WI38 (cell line): ENCODE results near the gene MROH7.
"Not testable (repeated sequence)": the region's sequence is repeated elsewhere in the genome, so short reads cannot be mapped to it uniquely, and the experiment has no call there.

ENCODE experiments used
- H3K4me3 ChIP-seq: 2 replicates; pipeline ENCODE4 v1.5.1; 2011; ENCODE audit warnings: low read depth, mild to moderate bottlenecking, control low read depth, low read length
- TF ChIP-seq, protein P1 (sequence below): IDR thresholded peaks from 2 replicates; pipeline ENCODE4 v1.5.1; 2012; ENCODE audit warnings: low read depth, mild to moderate bottlenecking, control low read depth, low read length

Gene MROH7

DNA sequence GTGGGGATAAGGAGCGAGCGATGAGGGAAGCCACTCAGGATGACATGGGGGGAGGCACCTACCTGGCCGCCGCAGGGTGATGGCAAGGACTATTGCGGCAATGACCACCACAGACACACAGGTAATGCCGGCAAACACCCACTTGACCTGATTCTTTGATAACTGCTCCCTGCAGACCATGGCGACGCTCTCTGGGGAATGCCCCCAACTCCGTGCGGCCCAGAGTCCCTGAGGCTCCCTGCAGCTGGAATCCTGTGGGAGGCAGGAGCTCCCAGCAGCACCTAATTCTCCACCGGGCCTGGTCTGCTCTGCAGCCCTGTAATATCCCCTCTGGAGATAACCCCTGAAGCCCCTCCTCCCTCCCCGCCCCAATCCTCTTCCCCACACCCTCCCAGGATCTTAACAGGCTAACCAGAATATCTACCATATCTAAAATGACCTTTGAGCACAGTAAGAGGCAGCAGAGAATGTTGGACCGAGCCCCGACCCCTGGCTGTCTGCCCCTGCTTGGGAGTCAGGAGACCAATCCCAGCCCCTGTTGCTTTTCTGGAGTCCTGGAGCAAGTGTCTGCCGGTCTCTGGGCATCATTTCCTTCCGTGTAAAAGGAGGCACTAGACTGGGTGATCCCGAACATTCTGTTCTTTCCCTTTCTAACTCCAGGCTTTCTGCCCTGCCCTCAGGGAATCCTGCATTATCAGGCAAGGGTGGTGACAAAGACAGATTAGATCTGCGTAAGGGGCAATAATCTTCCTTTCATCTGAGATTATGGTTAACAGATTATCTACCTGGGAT lies 18.2 kb upstream of the MROH7 start, which contains the start of gene FAM151A:
FAM151A (minus strand) TSS at position 310 of the 792 bp plus-strand sequence; CDS start at position 180, 130 bp downstream.
- TF ChIP-seq, protein P1, sequence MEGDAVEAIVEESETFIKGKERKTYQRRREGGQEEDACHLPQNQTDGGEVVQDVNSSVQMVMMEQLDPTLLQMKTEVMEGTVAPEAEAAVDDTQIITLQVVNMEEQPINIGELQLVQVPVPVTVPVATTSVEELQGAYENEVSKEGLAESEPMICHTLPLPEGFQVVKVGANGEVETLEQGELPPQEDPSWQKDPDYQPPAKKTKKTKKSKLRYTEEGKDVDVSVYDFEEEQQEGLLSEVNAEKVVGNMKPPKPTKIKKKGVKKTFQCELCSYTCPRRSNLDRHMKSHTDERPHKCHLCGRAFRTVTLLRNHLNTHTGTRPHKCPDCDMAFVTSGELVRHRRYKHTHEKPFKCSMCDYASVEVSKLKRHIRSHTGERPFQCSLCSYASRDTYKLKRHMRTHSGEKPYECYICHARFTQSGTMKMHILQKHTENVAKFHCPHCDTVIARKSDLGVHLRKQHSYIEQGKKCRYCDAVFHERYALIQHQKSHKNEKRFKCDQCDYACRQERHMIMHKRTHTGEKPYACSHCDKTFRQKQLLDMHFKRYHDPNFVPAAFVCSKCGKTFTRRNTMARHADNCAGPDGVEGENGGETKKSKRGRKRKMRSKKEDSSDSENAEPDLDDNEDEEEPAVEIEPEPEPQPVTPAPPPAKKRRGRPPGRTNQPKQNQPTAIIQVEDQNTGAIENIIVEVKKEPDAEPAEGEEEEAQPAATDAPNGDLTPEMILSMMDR, result no peak
- no peak within 1 kb of the TSS for H3K4me3 ChIP-seq

DNA sequence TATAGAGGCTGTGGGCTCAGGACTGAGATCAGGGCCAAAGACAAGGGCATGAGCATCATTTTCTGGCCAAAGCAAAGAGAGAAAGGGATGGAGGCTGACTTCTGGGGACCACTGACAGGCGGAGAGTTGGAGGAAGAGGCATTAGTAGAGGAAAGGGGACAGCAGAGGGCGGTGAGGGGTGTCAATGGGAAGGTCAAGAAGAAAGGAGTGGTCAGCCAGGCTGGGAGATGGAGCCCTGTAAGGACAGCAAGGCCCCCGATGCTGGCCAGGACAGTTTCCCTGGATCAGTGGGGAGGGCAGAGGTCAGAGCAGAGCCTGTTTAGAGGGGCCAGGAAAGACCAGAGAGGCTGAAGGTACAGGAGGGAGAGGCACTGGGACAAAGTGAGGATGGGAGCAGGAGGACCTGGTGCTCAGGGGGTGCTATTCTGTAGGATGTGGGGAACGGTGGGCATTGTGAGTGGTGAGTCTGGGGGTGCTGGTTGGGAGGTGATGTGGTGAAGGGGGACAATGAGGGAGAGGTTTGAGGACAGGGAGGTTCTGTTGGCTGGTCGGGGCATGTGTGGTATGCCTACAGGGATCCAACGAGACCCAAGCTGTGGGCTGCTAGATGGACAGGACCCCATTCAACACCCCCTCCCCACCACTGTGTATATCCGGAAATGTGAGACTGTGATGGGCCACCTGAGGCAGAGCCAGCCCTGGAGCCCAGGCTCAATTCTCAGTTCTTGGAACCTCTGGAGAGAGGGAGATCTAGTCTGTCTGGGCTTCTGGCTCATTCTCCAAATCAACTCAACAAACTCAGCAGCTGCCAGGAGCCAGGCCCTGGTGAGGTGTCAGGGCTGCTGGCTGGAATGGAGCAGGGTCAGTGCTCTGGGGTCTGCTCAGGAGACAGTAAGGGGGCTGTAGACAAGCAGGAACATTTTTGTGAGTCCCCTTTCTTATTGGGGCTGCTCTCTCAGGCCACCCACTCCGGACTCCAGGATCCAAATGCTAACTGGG lies 16.8 kb upstream of the MROH7 start:
- TF ChIP-seq, protein P1, result no peak

DNA sequence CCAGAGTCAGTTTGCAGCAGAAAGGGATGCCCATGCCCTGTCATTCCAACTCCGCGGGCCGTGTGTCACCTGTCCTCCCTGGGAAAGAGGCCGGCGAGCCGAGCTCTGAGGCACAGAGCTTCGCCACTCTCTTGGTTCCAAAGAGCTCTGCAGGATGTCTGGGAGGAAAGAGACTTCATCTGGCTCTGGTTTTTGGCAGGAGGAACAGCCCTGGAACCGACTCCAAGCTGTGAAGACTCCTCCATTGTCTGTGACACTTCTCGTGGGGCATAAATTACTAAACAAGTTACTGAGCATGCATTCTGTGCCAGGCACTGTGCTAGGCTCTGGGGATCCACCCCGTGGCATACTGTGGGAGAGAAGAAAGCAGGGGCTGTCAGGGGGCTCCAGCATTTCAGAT lies 14.4 kb upstream of the MROH7 start:
- no peak overlapping the region for H3K4me3 ChIP-seq
- TF ChIP-seq, protein P1, result no peak

More for the DNA sequence above, 16.8 kb upstream of the MROH7 start:
- no peak overlapping the region for H3K4me3 ChIP-seq

DNA sequence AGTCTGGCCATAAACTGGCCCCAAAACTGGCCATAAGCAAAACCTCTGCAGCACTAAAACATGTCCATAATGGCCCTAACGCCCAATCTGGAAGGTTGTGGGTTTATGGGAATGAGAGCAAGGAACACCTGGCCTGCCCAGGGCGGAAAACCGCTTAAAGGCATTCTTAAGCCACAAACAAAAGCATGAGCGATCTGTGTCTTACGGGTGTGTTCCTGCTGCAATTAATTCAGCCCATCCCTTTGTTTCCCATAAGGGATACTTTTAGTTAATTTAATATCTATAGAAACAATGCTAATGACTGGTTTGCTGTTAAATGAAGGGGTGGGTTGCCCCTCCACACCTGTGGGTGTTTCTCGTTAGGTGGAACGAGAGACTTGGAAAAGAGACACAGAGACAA lies 5.8 kb upstream of the MROH7 start:
- not testable (repeated sequence) for H3K4me3 ChIP-seq

DNA sequence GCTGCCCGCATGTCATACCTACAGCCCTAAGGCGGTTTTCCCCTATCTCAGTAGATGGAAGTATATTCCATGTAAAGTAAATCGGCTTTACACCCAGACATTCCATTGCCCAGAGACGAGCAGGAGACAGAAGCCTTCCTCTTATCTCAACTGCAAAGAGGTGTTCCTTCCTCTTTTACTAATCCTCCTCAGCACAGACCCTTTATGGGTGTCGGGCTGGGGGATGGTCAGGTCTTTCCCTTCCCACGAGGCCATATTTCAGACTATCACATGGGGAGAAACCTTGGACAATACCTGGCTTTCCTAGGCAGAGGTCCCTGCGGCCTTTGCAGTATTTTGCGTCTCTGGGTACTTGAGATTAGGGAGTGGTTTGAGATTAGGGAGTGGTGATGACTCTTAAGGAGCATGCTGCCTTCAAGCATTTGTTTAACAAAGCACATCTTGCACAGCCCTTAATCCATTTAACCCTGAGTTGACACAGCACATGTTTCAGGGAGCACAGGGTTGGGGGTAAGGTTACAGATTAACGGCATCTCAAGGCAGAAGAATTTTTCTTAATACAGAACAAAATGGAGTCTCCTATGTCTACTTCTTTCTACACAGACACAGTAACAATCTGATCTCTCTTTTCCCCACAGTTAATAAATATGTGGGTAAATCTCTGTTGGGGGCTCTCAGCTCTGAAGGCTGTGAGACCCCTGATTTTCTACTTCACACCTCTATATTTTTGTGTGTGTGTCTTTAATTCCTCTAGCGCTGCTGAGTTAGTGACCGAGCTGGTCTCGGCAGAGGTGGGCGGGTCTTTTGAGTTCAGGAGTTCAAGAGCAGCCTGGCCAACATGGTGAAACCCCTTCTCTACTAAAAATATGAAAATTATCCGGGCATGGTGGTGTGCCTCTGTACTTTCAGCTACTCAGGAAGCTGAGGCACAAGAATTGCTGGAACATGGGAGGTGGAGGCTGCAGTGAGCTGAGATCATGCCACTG lies 4.8 kb upstream of the MROH7 start:
- not testable (repeated sequence) for H3K4me3 ChIP-seq

DNA sequence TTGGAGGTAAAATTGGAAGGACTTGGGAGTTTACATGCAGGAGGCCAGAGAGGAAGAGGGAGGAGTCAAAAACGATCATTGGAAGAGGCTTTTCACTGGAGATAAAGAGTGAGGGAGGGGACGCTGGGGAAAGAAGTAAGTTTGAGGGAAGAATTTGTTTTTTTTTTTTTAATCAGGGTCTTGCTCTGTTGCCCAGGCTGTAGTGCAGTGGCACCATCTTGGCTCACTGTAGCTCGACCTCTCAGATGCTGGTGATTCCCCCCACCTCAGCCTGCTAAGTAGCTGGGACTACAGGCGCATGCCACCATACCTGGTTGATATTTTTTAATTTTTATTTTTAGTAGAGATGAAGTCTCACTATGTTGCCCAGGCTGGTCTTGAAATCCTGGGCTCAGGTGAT lies 1.2 kb upstream of the MROH7 start:
- H3K4me3 ChIP-seq, result no peak overlapping the region
- TF ChIP-seq, protein P1, result no peak

DNA sequence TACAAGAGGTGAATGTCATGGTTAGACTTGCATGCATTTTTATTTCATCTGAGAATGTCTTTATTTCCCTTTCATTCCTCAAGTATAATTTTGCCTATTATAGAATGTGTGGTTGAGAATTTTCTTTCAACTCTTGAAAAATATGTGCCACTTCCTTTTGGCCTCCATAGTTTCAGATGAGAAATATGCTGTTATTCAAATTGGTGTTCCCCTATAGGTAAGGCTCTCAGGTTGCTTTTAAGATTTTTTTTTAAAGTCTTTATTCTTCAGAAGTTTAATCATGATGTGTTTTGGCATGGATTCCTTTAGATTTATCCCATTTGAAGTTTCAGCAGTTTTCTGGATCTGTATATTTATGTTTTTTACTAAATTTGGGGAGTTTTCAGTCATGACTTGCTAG lies 2.1 kb downstream of the MROH7 start:
- no peak overlapping the region for H3K4me3 ChIP-seq
- TF ChIP-seq, protein P1, result no peak
